HG02759 (cell line): Measurements from ENCODE around the gene PBX1.

Experiments
- ATAC-seq: cut with Tn5 transposase; IDR thresholded peaks from one replicate; pipeline ENCODE4 v1.9.1; 2021; ENCODE audit warnings: mild to moderate bottlenecking, moderate library complexity; ENCODE audit not compliant: unreplicated experiment

PBX1 gene

GRCh38 chr1:164713456-164714207 is 154.6 kb downstream of the PBX1 start:
- no peak for ATAC-seq

- peak; percentile 74 for ATAC-seq
Observed at GRCh38 chr1:164716992-164717703, 158.2 kb downstream of the PBX1 start.

GRCh38 chr1:164718821-164719220 is 159.8 kb downstream of the PBX1 start:
- ATAC-seq: no peak

GRCh38 chr1:164719676-164720439 is 160.9 kb downstream of the PBX1 start:
- ATAC-seq: no peak

GRCh38 chr1:164720440-164721227 is 161.7 kb downstream of the PBX1 start:
- ATAC-seq: no peak

- no peak for ATAC-seq
Observed at GRCh38 chr1:164721228-164721496, 162.2 kb downstream of the PBX1 start.

- no peak for ATAC-seq
Observed at GRCh38 chr1:164723296-164723798, 164.4 kb downstream of the PBX1 start.

- no peak for ATAC-seq
Observed at GRCh38 chr1:164725401-164725800, 166.4 kb downstream of the PBX1 start.

- no peak for ATAC-seq
Observed at GRCh38 chr1:164726235-164726634, 167.3 kb downstream of the PBX1 start.

- ATAC-seq: no peak
Observed at GRCh38 chr1:164728719-164729118, 169.7 kb downstream of the PBX1 start.

GRCh38 chr1:164731161-164731876 is 172.3 kb downstream of the PBX1 start:
- no peak for ATAC-seq

GRCh38 chr1:164733070-164733469 is 174.1 kb downstream of the PBX1 start:
- no peak for ATAC-seq

- ATAC-seq: no peak
Observed at GRCh38 chr1:164733734-164734133, 174.8 kb downstream of the PBX1 start.

- no peak for ATAC-seq
Observed at GRCh38 chr1:164735315-164736052, 176.5 kb downstream of the PBX1 start.

GRCh38 chr1:164736137-164736536 is 177.2 kb downstream of the PBX1 start:
- ATAC-seq: no peak

GRCh38 chr1:164739189-164739588 is 180.2 kb downstream of the PBX1 start:
- no peak for ATAC-seq

- no peak for ATAC-seq
Observed at GRCh38 chr1:164740000-164740526, 181.1 kb downstream of the PBX1 start.

- ATAC-seq: no peak
Observed at GRCh38 chr1:164742745-164743144, 183.8 kb downstream of the PBX1 start.

GRCh38 chr1:164743976-164744375 is 185.0 kb downstream of the PBX1 start:
- no peak for ATAC-seq
